Right renal pelvis (tissue), 4 donors: Measurements from ENCODE around the gene NHS. TPM values are rescaled to one million over a fixed set of nuclear protein-coding genes. Genes with fewer than 3 reads are reported as not detected.
A peak's percentile ranks its signal among the peaks of the same experiment; 100 is the strongest.

Source experiments
- DNase-seq, 4 donors: peaks; one replicate each; pipeline ENCODE4 v3.0.0-alpha.2; 2013; ENCODE audit warnings: low read depth in 4 of 4, low spot score in 3 of 4, missing footprints in 1 of 4
- polyA plus RNA-seq, 4 donors: library from polyadenylated mRNA; unstranded; fragments of 120-200 nt; gene quantifications; one replicate each; pipeline ENCODE4 v1.2.1, GENCODE V29; 2013; ENCODE audit not compliant: insufficient read length in 4 of 4

Gene NHS
- polyA plus RNA-seq, 4 donors: 17.9 to 19.7 (median 19.1) TPM

GRCh38 chrX:17705211-17705610 is 330.2 kb downstream of the NHS start:
- no peak for DNase-seq

- no peak for DNase-seq
Measured at GRCh38 chrX:17706676-17707075, 331.7 kb downstream of the NHS start.

GRCh38 chrX:17707731-17708130 is 332.7 kb downstream of the NHS start:
- no peak for DNase-seq

DNA sequence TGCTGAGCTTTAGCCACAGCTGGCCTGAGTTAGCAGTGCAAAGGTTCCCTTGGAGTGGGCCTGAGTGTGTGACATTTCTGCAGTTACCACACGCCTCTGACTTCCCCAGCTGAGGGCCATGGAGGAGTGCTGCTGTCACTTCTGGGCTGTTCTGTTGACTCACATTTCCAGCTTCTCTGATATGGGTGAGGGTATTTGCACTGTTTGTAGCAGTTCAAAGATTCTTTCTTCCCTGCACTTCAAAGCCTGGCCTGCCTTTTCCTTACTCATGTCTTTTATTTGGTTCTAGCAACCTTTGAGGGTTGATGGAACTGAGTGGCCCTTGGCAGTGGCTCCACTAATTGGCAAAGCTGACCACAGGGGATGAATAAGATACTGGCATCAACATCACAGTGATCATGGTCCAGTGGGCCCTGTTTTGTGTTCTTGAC is 335.9 kb downstream of the NHS start:
- DNase-seq: no peak

- DNase-seq: no peak
Measured at GRCh38 chrX:17713288-17713687, 338.3 kb downstream of the NHS start.

DNA sequence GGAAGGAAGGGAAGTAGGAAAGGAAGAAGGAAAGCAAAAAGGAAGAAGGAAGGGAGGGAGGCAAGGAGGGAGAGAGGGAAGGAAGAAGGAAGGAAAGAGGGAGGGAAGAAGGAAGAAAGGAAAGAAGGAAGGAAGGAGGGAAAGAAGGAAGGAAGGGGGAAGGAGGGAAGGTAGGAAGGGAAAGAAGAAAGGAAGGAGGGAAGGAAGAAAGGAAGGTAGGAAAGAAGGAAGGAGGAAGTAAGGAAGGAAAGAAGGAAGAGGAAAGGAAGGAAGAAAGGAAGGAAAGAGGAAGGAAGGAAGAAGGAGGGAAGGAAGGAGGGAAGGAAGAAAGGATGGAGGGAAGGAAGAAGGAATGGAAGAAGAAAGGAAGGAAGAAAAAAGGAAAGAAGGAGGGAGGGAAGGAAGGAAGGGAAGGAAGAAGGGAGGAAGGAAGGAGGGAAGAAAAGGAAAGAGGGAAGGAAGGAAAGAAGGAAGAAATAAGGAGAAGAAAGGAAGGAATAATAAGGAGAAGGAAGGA is 343.7 kb downstream of the NHS start:
- DNase-seq: no peak

- DNase-seq: no peak
Measured at GRCh38 chrX:17719711-17720110, 344.7 kb downstream of the NHS start.

DNA sequence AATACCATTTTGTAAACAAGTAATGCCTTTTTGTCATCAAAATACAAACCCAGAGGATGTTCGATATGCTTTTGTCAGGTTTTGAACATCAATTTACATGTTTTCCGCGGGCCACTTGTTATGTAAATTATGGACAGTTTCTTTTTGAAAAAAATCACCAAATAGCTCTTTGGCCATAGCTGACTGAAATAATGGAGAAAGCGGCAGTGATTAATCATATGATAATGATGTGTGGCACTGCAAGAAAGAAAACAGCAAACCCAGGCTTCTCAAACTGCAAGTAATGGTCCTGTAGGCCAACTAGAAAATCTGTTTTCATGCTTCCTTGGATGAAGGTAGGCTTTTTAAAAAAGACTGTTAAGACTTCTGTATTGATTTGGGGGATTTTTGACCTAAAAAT is 346.7 kb downstream of the NHS start:
- DNase-seq: no peak

- DNase-seq: no peak
Measured at GRCh38 chrX:17725181-17725580, 350.2 kb downstream of the NHS start.

DNA sequence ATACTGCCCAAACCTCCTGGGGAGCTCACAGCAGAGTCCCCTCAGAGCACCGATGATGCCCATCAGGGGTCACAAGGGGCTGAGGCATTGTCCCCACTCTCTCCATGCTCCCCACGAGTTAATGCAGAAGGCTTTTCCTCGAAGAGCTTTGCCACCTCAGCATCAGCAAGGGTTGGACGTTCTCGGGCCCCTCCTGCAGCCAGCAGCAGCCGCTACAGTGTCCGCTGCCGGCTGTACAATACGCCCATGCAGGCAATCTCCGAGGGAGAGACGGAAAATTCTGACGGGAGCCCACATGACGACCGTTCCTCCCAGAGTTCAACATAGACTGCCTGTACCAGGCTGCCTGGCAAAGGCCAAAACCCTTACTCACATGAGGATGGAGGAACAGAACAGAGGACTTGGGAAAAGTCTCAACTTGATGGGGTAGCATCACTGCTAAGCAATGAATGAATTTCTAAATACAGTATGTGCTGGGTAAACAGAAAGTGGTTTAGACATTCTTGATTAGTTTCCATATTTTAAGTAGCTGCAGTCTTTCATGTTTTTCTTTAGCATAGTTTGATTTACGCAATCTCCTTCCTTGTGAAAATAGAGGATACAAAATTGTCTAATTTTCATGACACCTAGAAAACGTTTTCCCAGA is 357.3 kb downstream of the NHS start:
- no peak for DNase-seq

- no peak for DNase-seq
Measured at GRCh38 chrX:17735406-17735805, 360.4 kb downstream of the NHS start.

GRCh38 chrX:17736478-17736855 is 361.5 kb downstream of the NHS start:
- peak in 1 of 4 donors; percentile 4 for DNase-seq

DNA sequence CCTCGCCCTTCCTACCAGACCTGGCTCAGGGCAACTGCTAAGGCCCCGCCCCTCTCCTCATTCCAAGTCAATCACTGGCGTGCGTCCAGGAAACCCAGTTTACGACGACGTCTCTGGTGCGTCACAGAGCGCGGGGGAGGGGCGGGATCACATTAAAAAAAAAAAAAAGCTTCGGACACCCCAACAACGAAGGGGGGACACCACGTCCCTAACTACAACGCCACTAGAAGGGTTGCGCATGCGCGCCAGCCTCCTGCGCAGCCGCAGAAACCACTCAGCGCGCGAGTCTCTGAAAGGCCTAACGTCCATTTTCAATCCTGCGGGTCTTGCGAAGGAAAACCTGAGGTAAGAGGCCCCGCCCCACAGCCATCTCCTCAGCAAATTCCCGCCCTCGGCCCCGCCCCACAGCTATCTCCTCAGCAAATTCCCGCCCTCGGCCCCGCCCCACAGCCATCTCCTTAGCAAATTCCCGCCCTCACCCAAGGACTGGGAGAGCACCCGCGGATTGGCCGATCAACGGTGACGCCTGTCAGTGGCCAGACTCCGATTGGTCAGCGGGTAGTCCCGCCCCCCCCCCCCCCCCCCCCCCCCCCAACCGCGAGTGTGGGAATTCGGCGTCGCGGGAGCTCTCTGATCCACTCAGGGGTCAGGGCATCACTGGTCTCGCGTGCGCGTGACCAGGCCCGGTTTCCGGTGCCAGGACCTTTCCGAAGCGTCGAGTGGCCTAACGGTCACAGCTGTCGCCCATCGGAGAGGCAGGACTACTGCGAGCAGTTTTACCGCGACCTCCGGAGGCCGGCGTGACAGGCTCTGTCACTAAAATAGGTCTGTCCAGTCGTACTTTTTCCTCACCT is 362.1 kb downstream of the NHS start, which contains the start of gene SCML1:
Gene SCML1 (plus strand): TSS at position 638 of the 854 bp plus-strand sequence. CDS start 6,694 bp downstream, outside the sequence.
- peak; percentile 81 to 90 (median 86) for DNase-seq

GRCh38 chrX:17737710-17737985 is 362.6 kb downstream of the NHS start:
- peak in 1 of 4 donors; percentile 4 for DNase-seq

GRCh38 chrX:17737986-17738713 is 363.1 kb downstream of the NHS start:
- peak in 2 of 4 donors; percentile 5 to 25 for DNase-seq

- DNase-seq: no peak
Measured at GRCh38 chrX:17738737-17739535, 363.9 kb downstream of the NHS start.

- no peak for DNase-seq
Measured at GRCh38 chrX:17740137-17741122, 365.4 kb downstream of the NHS start.

DNA sequence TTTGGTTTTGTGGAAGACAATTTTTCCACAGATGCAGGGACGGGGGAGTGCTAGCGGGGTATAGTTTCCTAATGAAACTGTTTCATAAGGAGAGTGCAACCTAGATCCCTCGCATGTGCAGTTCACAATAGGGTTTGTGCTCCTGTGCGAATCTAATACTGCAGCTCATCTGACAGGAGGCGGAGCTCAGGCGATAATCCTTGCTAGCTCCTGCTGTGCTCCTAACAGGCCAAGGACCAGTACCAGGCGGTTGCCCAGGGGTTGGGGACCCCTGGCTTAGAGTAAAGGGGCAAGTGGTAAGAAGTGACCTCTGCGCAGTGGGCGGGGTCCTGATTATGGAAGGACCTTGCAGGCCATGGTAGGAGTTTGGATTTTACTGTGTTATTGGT is 366.1 kb downstream of the NHS start:
- DNase-seq: no peak

DNA sequence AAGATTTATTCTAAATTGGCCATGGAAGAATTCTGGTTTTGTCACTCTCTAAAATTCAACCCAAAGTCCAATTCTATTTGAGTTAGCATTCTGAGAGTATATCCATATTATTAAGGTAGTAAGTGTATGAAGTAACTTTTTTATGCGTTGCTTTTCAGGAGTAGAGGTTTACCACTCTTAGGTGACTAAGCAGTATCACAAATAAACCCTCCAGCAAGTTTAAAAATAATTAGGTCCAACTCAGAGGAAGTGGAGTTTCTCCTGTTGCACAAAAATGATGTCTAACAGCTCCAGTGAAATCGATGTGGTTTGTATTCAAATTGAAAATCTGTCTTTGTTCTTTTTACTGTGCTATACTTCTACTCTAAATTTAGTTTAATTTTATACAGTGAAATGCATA is 368.9 kb downstream of the NHS start:
- no peak for DNase-seq
